ENCODE measurements around the gene WDR37.

The WDR37 gene

GRCh38 chr10:1132584-1132983 lies 76.4 kb downstream of the WDR37 start:
- TF ChIP-seq RAD21 (IDR thresholded peaks at IDR 0.05; ENCODE audit: low read depth) (no peak), EGR1 (IDR thresholded peaks at IDR 0.05) (no peak), YY1 (IDR thresholded peaks at IDR 0.05; ENCODE audit: low read depth) (no peak), FOXM1 (IDR thresholded peaks at IDR 0.05; ENCODE audit: borderline replicate concordance, low read depth) (no peak), ZBTB7A (IDR thresholded peaks at IDR 0.05; ENCODE audit: low read depth) (no peak), EP300 (IDR thresholded peaks at IDR 0.05; ENCODE audit: borderline replicate concordance) (no peak), TAF1 (IDR thresholded peaks at IDR 0.05; ENCODE audit: low read depth) (no peak), CEBPB (IDR thresholded peaks at IDR 0.05) (no peak), CREB1 (IDR thresholded peaks at IDR 0.05; ENCODE audit: low read depth) (no peak), USF1 (IDR thresholded peaks at IDR 0.05) (no peak), REST (IDR thresholded peaks at IDR 0.05; ENCODE audit: low read depth) (no peak), NFIC (IDR thresholded peaks at IDR 0.05) (no peak), TEAD4 (IDR thresholded peaks at IDR 0.05) (no peak), TCF12 (IDR thresholded peaks at IDR 0.05; ENCODE audit: low read depth) (no peak)
- TF ChIP-seq, protein P1, sequence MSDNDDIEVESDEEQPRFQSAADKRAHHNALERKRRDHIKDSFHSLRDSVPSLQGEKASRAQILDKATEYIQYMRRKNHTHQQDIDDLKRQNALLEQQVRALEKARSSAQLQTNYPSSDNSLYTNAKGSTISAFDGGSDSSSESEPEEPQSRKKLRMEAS (IDR thresholded peaks at IDR 0.05): no peak

DNA sequence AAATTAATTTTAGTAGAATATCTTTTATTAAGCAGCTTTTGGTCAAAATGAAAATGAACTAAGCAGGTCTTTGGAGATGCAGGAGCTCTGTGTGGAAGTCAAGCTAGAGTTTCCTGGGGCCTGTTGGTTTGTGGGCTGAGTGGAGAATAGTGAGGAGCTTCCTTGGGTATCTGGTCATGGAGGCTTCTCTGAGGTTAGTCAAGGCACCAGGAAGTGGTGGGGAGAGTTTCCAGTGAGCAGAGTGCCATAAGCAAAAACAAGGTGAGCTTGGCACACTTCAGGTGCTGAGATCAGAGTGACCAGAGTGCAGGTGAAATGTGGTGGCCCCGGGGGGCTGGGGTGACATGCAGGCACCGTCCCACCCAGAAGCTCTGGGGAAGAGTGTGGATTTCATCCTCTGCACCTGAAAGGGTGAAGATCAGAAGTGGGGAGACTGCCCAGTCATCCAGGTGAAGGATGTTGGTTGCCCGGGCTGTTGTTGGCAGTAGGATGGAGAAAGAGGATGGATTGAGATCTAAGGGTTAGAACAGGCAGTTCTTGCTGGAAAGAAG lies 77.4 kb downstream of the WDR37 start:
- TF ChIP-seq YY1 (IDR thresholded peaks at IDR 0.05; ENCODE audit: low read depth): no peak
- no peak for TF ChIP-seq RAD21 (IDR thresholded peaks at IDR 0.05; ENCODE audit: low read depth)
- TF ChIP-seq EP300 (IDR thresholded peaks at IDR 0.05; ENCODE audit: borderline replicate concordance): no peak
- no peak for TF ChIP-seq EGR1 (IDR thresholded peaks at IDR 0.05)
- TF ChIP-seq TEAD4 (IDR thresholded peaks at IDR 0.05): no peak
- no peak for TF ChIP-seq CEBPB (IDR thresholded peaks at IDR 0.05)
- TF ChIP-seq USF1 (IDR thresholded peaks at IDR 0.05): no peak

DNA sequence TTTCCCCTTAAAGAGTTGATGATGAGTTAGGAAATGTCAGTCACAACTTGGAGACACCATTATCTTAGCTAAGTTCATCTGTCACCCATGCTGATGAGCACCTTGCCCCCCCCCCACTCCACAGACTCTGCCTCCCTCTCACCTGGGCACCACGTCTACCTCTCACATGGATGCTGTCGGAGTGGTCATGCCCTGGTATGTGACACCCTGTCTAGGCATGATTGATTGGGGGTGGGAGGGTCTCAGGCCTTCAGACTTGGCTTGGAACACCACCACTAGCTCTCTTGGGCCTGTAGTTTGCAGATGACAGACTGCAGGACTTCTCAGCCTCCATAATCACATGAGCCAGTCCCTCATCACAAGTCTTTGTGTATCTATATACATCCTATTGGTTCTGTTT lies 78.0 kb downstream of the WDR37 start:
- TF ChIP-seq REST (IDR thresholded peaks at IDR 0.05; ENCODE audit: low read depth): no peak

DNA sequence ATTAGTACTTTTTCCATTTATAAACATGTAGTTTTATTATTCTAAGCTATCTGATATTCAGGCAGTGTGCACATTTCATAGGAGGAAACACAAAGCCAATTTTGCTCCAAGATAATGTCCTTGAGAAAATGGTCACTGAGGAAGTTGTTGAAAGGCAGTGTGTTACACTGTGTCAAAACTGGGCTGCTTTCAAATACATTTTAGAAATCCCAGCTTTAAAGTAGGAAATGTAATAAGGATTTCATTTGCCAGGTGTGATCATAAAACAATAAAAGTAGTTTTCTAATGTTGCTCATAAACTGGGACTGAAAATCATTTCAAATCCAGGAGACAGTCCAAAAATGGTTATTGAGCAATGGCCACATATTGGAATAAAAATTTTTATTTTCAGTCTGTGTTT lies 80.1 kb downstream of the WDR37 start:
- TF ChIP-seq EGR1 (IDR thresholded peaks at IDR 0.05) (no peak), USF1 (IDR thresholded peaks at IDR 0.05) (no peak), REST (IDR thresholded peaks at IDR 0.05; ENCODE audit: low read depth) (no peak), RAD21 (IDR thresholded peaks at IDR 0.05; ENCODE audit: low read depth) (no peak), YY1 (IDR thresholded peaks at IDR 0.05; ENCODE audit: low read depth) (no peak), ZBTB7A (IDR thresholded peaks at IDR 0.05; ENCODE audit: low read depth) (no peak), FOXM1 (IDR thresholded peaks at IDR 0.05; ENCODE audit: borderline replicate concordance, low read depth) (no peak), TCF12 (IDR thresholded peaks at IDR 0.05; ENCODE audit: low read depth) (no peak)
- TF ChIP-seq, protein P1 (IDR thresholded peaks at IDR 0.05): no peak

Data from Ishikawa (cell line).